ENCODE data around the gene SAP25. TPM values are rescaled to one million over a fixed set of nuclear protein-coding genes. Genes with fewer than 3 reads are reported as not detected.

SAP25 gene
- total and polyA plus RNA-seq, 2 experiments from 2014 or later: 1.5 to 3.9 TPM

DNA sequence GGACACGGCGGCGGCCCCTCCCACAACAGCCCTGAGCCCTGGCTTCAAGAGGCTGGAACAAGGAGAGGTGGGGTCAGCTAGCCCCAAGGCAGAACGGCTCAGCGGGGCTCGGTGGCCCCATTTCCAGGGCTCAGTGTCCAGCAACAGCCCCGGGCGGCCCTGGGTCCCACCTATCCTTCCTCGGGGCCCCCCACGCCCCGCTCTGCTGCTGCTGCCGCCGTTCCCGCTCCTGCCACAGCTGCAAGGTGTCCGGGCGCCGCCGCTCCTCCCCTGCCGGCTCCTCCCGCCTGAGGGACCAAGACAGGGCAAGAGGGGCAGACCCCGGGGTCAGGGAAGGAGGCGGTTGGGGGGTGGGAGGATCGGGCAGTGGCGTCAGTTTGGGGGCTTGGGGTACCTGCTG, 3.4 kb upstream of the SAP25 start:
- peaks cover 28% of the 10 kb centered on the region for H3K36me3 ChIP-seq
- no peaks in the 10 kb centered on the region for H3K27me3 ChIP-seq
- no peaks in the 10 kb centered on the region for H3K9me3 ChIP-seq (ENCODE audit: low read depth)
- no peaks in the 10 kb centered on the region for H3K4me1 ChIP-seq (ENCODE audit: low read depth)
- H3K27ac ChIP-seq: no peak overlapping the region
- H3K4me3 ChIP-seq: no peak overlapping the region
- DNase-seq (ENCODE audit: low read depth in 1 of 2, low spot score in 1 of 2): no peak
- no peak for TF ChIP-seq CTCF (IDR thresholded peaks at IDR 0.05; ENCODE audit: low read depth, low read length)

GRCh38 chr7:100576384-100576993, 2.8 kb upstream of the SAP25 start:
- Histone ChIP-seq H3K9me3 (ENCODE audit: low read depth) (no peaks in the 10 kb centered on the region), H3K27me3 (no peaks in the 10 kb centered on the region), H3K4me1 (ENCODE audit: low read depth) (peaks cover 2% of the 10 kb centered on the region), H3K36me3 (peaks cover 26% of the 10 kb centered on the region), H3K27ac (no peak overlapping the region), H3K4me3 (no peak overlapping the region)
- no peak for TF ChIP-seq CTCF (IDR thresholded peaks at IDR 0.05; ENCODE audit: low read depth, low read length)
- DNase-seq (ENCODE audit: low read depth in 1 of 2, low spot score in 1 of 2): no peak

DNA sequence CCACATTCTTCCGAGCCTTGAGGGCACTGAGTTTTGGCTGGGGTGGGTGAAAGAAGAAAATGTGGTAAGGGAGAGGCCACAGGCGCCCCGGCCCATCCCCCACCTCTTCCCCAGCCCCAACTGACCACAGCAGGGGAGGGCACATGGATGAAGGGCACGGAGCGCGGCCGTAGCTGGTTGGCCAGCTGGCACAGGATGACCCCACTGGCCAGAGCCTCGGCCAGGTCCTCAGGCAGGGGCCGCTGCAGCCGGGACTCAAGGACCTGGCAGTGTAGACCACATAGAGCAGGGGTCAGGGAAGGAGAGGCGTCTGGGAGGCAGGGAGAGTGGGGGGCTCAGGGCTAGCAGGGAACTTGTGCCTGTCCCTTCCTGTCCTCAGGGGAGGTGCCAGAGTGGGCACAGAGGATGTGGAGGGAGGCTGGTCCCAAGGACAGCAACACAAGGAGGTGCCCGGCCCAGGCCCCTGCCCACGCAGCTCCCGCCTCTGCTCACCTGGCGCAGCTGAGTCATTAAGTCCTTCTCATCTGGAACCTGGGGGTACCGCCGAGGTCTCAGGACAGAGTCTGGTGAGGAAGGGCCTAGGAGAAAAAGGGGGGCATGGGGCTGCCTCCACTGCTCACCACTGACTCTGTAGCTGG, 2.2 kb upstream of the SAP25 start:
- peaks cover 20% of the 10 kb centered on the region for H3K36me3 ChIP-seq
- H3K4me3 ChIP-seq: no peak overlapping the region
- peaks cover 7% of the 10 kb centered on the region for H3K4me1 ChIP-seq (ENCODE audit: low read depth)
- TF ChIP-seq CTCF (IDR thresholded peaks at IDR 0.05; ENCODE audit: low read depth, low read length): no peak
- no peak overlapping the region for H3K27ac ChIP-seq
- DNase-seq (ENCODE audit: low read depth in 1 of 2, low spot score in 1 of 2): no peak
- H3K27me3 ChIP-seq: no peaks in the 10 kb centered on the region
- H3K9me3 ChIP-seq (ENCODE audit: low read depth): no peaks in the 10 kb centered on the region

DNA sequence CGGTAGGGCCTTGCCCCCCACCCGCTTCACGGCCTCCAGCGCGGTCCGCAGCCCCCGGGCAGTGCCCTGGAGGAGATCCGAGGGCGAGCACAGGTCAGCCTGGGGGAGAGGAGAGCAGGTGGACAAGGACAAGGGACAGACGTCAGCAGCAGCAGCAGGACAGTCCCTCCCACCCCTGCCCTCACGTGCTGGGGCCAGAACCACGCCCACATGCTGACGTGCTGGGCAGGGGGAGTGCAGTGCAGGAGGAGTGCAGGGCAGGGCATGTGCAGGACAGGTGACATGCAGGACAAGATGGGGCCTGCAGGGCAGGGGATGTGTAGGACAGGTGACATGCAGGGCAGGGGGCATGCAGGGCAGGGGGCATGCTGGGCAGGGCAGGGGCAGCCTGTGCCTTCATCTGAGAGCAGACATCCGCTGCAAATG, 1.5 kb upstream of the SAP25 start:
- Histone ChIP-seq H3K27ac (no peak overlapping the region), H3K27me3 (no peaks in the 10 kb centered on the region), H3K9me3 (ENCODE audit: low read depth) (no peaks in the 10 kb centered on the region), H3K4me3 (no peak overlapping the region), H3K36me3 (peaks cover 19% of the 10 kb centered on the region), H3K4me1 (ENCODE audit: low read depth) (peaks cover 12% of the 10 kb centered on the region)
- no peak for TF ChIP-seq CTCF (IDR thresholded peaks at IDR 0.05; ENCODE audit: low read depth, low read length)
- no peak for DNase-seq (ENCODE audit: low read depth in 1 of 2, low spot score in 1 of 2)

- Histone ChIP-seq H3K4me1 (ENCODE audit: low read depth) (peaks cover 12% of the 10 kb centered on the region), H3K4me3 (no peak overlapping the region), H3K9me3 (ENCODE audit: low read depth) (no peaks in the 10 kb centered on the region), H3K36me3 (peaks cover 17% of the 10 kb centered on the region), H3K27me3 (no peaks in the 10 kb centered on the region), H3K27ac (no peak overlapping the region)
- no peak for TF ChIP-seq CTCF (IDR thresholded peaks at IDR 0.05; ENCODE audit: low read depth, low read length)
- no peak for DNase-seq (ENCODE audit: low read depth in 1 of 2, low spot score in 1 of 2)
Observed at GRCh38 chr7:100574362-100575205, 884 bp upstream of the SAP25 start.
